OCI-LY3 (cell line): ENCODE results near the gene RAB36.

ENCODE experiments used
- H2AFZ ChIP-seq: fragments of 200-600, 300-600 bp; shearing (Covaris generic); 2 replicates; pipeline ENCODE4 v1.6.0; 2014; ENCODE audit warnings: antibody characterized with exemption, low read depth, low read length
- H3K27ac ChIP-seq: fragments of 200-600, 300-600 bp; sonication (generic); 2 replicates; pipeline ENCODE4 v1.5.1; 2014; ENCODE audit warnings: mild to moderate bottlenecking, low read length, moderate library complexity, mixed read lengths
- H3K27me3 ChIP-seq: fragments of 200-600, 300-600 bp; sonication (generic); 2 replicates; pipeline ENCODE4 v1.6.1; 2014; ENCODE audit warnings: low read depth, low read length, mixed read lengths
- H3K36me3 ChIP-seq: fragments of 200-600, 300-600 bp; sonication (generic); replicated peaks from 2 replicates; pipeline ENCODE3; 2014; ENCODE audit warnings: low read depth, low read length, mixed read lengths
- H3K4me1 ChIP-seq: fragments of 300-600, 200-600 bp; sonication (generic); 2 replicates; pipeline ENCODE4 v1.6.1; 2014; ENCODE audit warnings: low read length, mixed read lengths
- H3K4me2 ChIP-seq: fragments of 200-600, 300-600 bp; sonication (generic); 2 replicates; pipeline ENCODE4 v1.6.1; 2014; ENCODE audit warnings: low read length, mixed read lengths
- H3K4me3 ChIP-seq: fragments of 300-600, 200-600 bp; sonication (generic); 2 replicates; pipeline ENCODE4 v1.5.1; 2014; ENCODE audit warnings: antibody characterized with exemption, mild to moderate bottlenecking, low read length, moderate library complexity
- H3K79me2 ChIP-seq: fragments of 300-600, 200-600 bp; shearing (Covaris generic); 2 replicates; pipeline ENCODE4 v1.6.1; 2014; ENCODE audit warnings: mild to moderate bottlenecking, low read length, mixed read lengths
- H3K9ac ChIP-seq: fragments of 300-600, 200-600 bp; shearing (Covaris generic); 2 replicates; pipeline ENCODE4 v1.6.0; 2014; ENCODE audit warnings: mild to moderate bottlenecking, low read length, moderate library complexity
- H3K9me3 ChIP-seq: fragments of 200-600, 300-600 bp; shearing (Covaris generic); 2 replicates; pipeline ENCODE4 v1.6.1; 2014; ENCODE audit warnings: low read length, mixed read lengths; ENCODE audit not compliant: insufficient read depth
- H4K20me1 ChIP-seq: fragments of 200-600, 300-600 bp; sonication (generic); 2 replicates; pipeline ENCODE4 v1.6.1; 2016; ENCODE audit warnings: low read length, mixed read lengths; ENCODE audit not compliant: insufficient read depth
- CTCF ChIP-seq: fragments of 200-600, 300-600 bp; sonication (generic); IDR thresholded peaks from 2 replicates; pipeline ENCODE4 v1.5.1; 2014; ENCODE audit warnings: antibody characterized with exemption, low read length, low read depth
- EZH2phosphoT487 ChIP-seq: fragments of 200-600 bp; shearing (Covaris generic); IDR thresholded peaks from 2 replicates; pipeline ENCODE4 v1.6.1; 2018; ENCODE audit warnings: antibody characterized with exemption, mixed run types, low read depth

The RAB36 gene

GRCh38 chr22:23207729-23208393 lies 62.6 kb downstream of the RAB36 start:
- Histone ChIP-seq H3K4me2 (no peak overlapping the region), H3K79me2 (no peaks in the 10 kb centered on the region), H4K20me1 (no peaks in the 10 kb centered on the region)

GRCh38 chr22:23210428-23211170 lies 65.3 kb downstream of the RAB36 start:
- Histone ChIP-seq H3K4me1 (0 out of 2 replicates have a peak, but pooled peaks cover 3% of the 10 kb centered on the region), H3K9me3 (no peaks in the 10 kb centered on the region), H3K36me3 (no peaks in the 10 kb centered on the region), H3K79me2 (no peaks in the 10 kb centered on the region), H3K4me3 (no peak overlapping the region), H3K27me3 (no peaks in the 10 kb centered on the region), H3K27ac (no peak overlapping the region), H3K9ac (no peak overlapping the region), H4K20me1 (no peaks in the 10 kb centered on the region), H3K4me2 (no peak overlapping the region), H2AFZ (no peak overlapping the region)
- TF ChIP-seq CTCF: no peak
- no peak for TF ChIP-seq EZH2phosphoT487

More at GRCh38 chr22:23207729-23208393, 62.6 kb downstream of the RAB36 start:
- H3K9ac ChIP-seq: no peak overlapping the region
- 0 out of 2 replicates have a peak, but pooled peaks cover 1% of the 10 kb centered on the region for H3K4me1 ChIP-seq
- no peaks in the 10 kb centered on the region for H3K9me3 ChIP-seq
- H3K27ac ChIP-seq: no peak overlapping the region
- no peak for TF ChIP-seq CTCF
- no peak for TF ChIP-seq EZH2phosphoT487
- no peak overlapping the region for H2AFZ ChIP-seq
- no peaks in the 10 kb centered on the region for H3K36me3 ChIP-seq
- no peak overlapping the region for H3K4me3 ChIP-seq
- H3K27me3 ChIP-seq: no peaks in the 10 kb centered on the region

- no peaks in the 10 kb centered on the region for H3K9me3 ChIP-seq
- H3K4me2 ChIP-seq: no peak overlapping the region
- H3K4me3 ChIP-seq: no peak overlapping the region
- TF ChIP-seq EZH2phosphoT487 (no peak), CTCF (no peak)
- H3K27me3 ChIP-seq: no peaks in the 10 kb centered on the region
- H4K20me1 ChIP-seq: no peaks in the 10 kb centered on the region
- H2AFZ ChIP-seq: no peak overlapping the region
- no peak overlapping the region for H3K27ac ChIP-seq
- no peak overlapping the region for H3K9ac ChIP-seq
- no peaks in the 10 kb centered on the region for H3K36me3 ChIP-seq
- H3K79me2 ChIP-seq: no peaks in the 10 kb centered on the region
- 0 out of 2 replicates have a peak, but pooled peaks cover 3% of the 10 kb centered on the region for H3K4me1 ChIP-seq
These were observed 66.3 kb downstream of the RAB36 start for GRCh38 chr22:23211622-23212021.
